ENCODE data around the gene CHI3L1. TPM values are rescaled to one million over a fixed set of nuclear protein-coding genes. Genes with fewer than 3 reads are reported as not detected.

The CHI3L1 gene
- total and polyA plus RNA-seq, 2 experiments from 2014 or later: 8.4 to 21.8 TPM

DNA sequence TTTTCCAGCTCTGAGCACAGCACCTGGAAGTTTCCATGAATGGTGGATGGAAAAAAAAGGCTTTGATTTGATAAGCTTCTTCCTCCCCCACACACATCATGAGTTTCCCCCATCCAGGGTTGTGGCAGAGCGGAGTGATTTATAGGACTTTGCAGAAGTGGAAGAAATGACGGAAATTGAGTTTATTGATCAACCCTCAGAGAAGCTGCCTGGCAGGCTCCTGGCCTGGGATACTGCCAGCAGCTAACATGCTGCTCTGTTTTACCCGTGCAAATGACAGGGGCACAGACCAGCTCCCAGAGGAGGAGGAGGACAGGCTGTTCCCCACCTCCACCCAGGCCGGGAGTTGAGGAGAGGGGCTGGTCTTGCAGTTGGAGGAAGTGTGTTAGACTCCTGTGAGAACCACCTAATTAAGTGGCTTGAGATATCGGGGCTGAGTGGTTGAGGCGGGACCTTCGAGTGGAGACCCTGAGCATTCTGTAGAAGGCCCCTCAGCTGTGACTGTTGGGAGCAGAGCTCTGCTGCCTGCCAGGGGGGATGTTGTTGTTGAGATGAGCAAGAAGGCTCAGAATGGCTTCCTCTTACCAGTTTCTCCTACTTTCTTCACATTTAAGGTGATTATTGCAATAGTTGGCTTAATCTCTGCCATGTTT lies 37.2 kb downstream of the CHI3L1 start:
- Histone ChIP-seq H3K9me2 (replicated peaks; ENCODE audit: insufficient read depth) (no peaks in the 10 kb centered on the region), H3K4me2 (no peak overlapping the region), H4K20me1 (ENCODE audit: insufficient read depth, poor library complexity, severe bottlenecking) (no peaks in the 10 kb centered on the region), H3K36me3 (replicated peaks; ENCODE audit: insufficient read depth, low read depth) (no peaks in the 10 kb centered on the region), H2AFZ (no peak overlapping the region), H3K27ac (no peak overlapping the region), H3K79me2 (no peaks in the 10 kb centered on the region), H3K27me3 (no peaks in the 10 kb centered on the region), H3K9me3 (ENCODE audit: low read depth) (no peaks in the 10 kb centered on the region), H3K4me1 (ENCODE audit: insufficient read depth) (peaks cover 20% of the 10 kb centered on the region), H3K4me3 (no peak overlapping the region)
- DNase-seq (ENCODE audit: low spot score): no peak
- WGBS (ENCODE audit: low lambda C conversion rate, missing lambda C conversion rate): 66% methylated on average over 7 of the region's 7 CpGs
- no peak for TF ChIP-seq EZH2 (IDR thresholded peaks at IDR 0.05; ENCODE audit: borderline replicate concordance)
- TF ChIP-seq EZH2phosphoT487 (IDR thresholded peaks at IDR 0.05; ENCODE audit: low read depth, severe bottlenecking, unreplicated experiment): no peak
- TF ChIP-seq, protein P1, sequence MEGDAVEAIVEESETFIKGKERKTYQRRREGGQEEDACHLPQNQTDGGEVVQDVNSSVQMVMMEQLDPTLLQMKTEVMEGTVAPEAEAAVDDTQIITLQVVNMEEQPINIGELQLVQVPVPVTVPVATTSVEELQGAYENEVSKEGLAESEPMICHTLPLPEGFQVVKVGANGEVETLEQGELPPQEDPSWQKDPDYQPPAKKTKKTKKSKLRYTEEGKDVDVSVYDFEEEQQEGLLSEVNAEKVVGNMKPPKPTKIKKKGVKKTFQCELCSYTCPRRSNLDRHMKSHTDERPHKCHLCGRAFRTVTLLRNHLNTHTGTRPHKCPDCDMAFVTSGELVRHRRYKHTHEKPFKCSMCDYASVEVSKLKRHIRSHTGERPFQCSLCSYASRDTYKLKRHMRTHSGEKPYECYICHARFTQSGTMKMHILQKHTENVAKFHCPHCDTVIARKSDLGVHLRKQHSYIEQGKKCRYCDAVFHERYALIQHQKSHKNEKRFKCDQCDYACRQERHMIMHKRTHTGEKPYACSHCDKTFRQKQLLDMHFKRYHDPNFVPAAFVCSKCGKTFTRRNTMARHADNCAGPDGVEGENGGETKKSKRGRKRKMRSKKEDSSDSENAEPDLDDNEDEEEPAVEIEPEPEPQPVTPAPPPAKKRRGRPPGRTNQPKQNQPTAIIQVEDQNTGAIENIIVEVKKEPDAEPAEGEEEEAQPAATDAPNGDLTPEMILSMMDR (IDR thresholded peaks at IDR 0.05; ENCODE audit: poor library complexity): no peak

DNA sequence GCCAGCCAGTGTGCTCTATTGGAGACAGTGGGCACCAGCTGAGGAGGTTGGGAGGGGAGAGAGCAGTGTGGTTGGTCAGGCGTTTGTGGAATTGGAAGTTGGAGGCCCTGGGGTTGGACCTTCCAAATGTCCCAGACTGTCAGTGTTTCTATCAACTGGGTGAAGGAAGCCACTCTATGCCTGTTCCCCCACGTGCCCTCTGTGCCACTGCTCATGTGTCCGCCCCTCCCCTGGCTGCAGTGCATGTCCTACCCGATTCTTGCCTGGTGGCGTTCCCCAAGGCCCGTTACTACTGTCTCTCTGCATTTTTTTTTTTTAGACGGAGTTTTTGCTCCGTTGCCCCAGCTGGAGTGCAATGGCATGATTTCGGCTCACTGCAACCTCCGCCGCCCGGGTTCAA lies 37.9 kb downstream of the CHI3L1 start:
- 91% methylated on average over 12 of the region's 12 CpGs for WGBS (ENCODE audit: low lambda C conversion rate, missing lambda C conversion rate)
- H3K27me3 ChIP-seq: no peaks in the 10 kb centered on the region
- peaks cover 14% of the 10 kb centered on the region for H3K4me1 ChIP-seq (ENCODE audit: insufficient read depth)
- H3K36me3 ChIP-seq (replicated peaks; ENCODE audit: insufficient read depth, low read depth): no peaks in the 10 kb centered on the region
- H2AFZ ChIP-seq: no peak overlapping the region
- no peak for DNase-seq (ENCODE audit: low spot score)
- no peaks in the 10 kb centered on the region for H3K9me2 ChIP-seq (replicated peaks; ENCODE audit: insufficient read depth)
- TF ChIP-seq EZH2 (IDR thresholded peaks at IDR 0.05; ENCODE audit: borderline replicate concordance) (no peak), EZH2phosphoT487 (IDR thresholded peaks at IDR 0.05; ENCODE audit: low read depth, severe bottlenecking, unreplicated experiment) (no peak)
- TF ChIP-seq, protein P1 (IDR thresholded peaks at IDR 0.05; ENCODE audit: poor library complexity): no peak
- no peaks in the 10 kb centered on the region for H3K9me3 ChIP-seq (ENCODE audit: low read depth)
- H3K4me2 ChIP-seq: no peak overlapping the region
- no peak overlapping the region for H3K4me3 ChIP-seq
- no peaks in the 10 kb centered on the region for H3K79me2 ChIP-seq
- H3K27ac ChIP-seq: no peak overlapping the region
- no peaks in the 10 kb centered on the region for H4K20me1 ChIP-seq (ENCODE audit: insufficient read depth, poor library complexity, severe bottlenecking)

DNA sequence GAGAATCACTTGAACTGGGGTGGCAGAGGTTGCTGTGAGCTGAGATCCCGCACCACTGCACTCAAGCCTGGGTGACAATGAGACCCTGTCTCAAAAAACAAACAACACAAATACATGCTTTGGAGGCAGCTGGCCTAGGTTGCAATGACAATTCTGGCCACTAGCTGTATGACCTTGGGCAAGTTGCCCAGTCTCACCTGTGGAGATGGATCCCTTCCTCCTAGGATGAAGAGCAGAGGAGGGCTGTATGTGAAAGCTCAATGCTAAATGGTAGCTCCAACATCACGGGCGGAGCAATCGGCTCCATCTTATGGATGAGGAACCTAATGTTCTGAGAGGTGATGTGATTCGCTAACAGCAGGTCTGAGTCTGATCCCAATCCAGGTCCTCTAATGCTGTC lies 38.4 kb downstream of the CHI3L1 start:
- Histone ChIP-seq H3K79me2 (no peaks in the 10 kb centered on the region), H2AFZ (no peak overlapping the region), H4K20me1 (ENCODE audit: insufficient read depth, poor library complexity, severe bottlenecking) (no peaks in the 10 kb centered on the region), H3K27ac (no peak overlapping the region), H3K4me1 (ENCODE audit: insufficient read depth) (peaks cover 9% of the 10 kb centered on the region), H3K9me3 (ENCODE audit: low read depth) (no peaks in the 10 kb centered on the region), H3K36me3 (replicated peaks; ENCODE audit: insufficient read depth, low read depth) (no peaks in the 10 kb centered on the region), H3K27me3 (no peaks in the 10 kb centered on the region), H3K9me2 (replicated peaks; ENCODE audit: insufficient read depth) (no peaks in the 10 kb centered on the region), H3K4me2 (no peak overlapping the region), H3K4me3 (no peak overlapping the region)
- no peak for DNase-seq (ENCODE audit: low spot score)
- WGBS (ENCODE audit: low lambda C conversion rate, missing lambda C conversion rate): 94% methylated on average over 5 of the region's 5 CpGs
- TF ChIP-seq EZH2 (IDR thresholded peaks at IDR 0.05; ENCODE audit: borderline replicate concordance) (no peak), EZH2phosphoT487 (IDR thresholded peaks at IDR 0.05; ENCODE audit: low read depth, severe bottlenecking, unreplicated experiment) (no peak)
- TF ChIP-seq, protein P1 (IDR thresholded peaks at IDR 0.05; ENCODE audit: poor library complexity): peak; percentile 10
